DMS153 treated with DMSO at 0.1 percent for 48 hours (cell line): ENCODE measurements around the gene HDAC10.

ENCODE experiments used
- DNase-seq: peaks from one replicate; lab custom pipeline; 2025; ENCODE audit not compliant: unreplicated experiment; lab: John Stamatoyannopoulos, UW

Gene HDAC10

GRCh38 chr22:50244420-50245213 is 6.4 kb downstream of the HDAC10 start, which contains the start of gene TUBGCP6:
Gene TUBGCP6 (minus strand): TSS chr22:50245023. CDS start chr22:50244459, 564 bp downstream.
- DNase-seq: peak; percentile 78

- no peak for DNase-seq
These were observed 7.2 kb downstream of the HDAC10 start for GRCh38 chr22:50243685-50244419.

- DNase-seq: no peak
These were observed 8.6 kb downstream of the HDAC10 start for GRCh38 chr22:50242406-50242949.

- DNase-seq: no peak
These were observed 12.3 kb downstream of the HDAC10 start for GRCh38 chr22:50238755-50239154.

GRCh38 chr22:50236731-50237409 is 14.2 kb downstream of the HDAC10 start:
- no peak for DNase-seq

GRCh38 chr22:50233223-50233622 is 17.8 kb downstream of the HDAC10 start:
- DNase-seq: no peak

- no peak for DNase-seq
These were observed 18.4 kb downstream of the HDAC10 start for GRCh38 chr22:50232481-50233151.

GRCh38 chr22:50229370-50229769 is 21.7 kb downstream of the HDAC10 start:
- DNase-seq: no peak

GRCh38 chr22:50228366-50228765 is 22.7 kb downstream of the HDAC10 start:
- DNase-seq: no peak

- no peak for DNase-seq
These were observed 23.4 kb downstream of the HDAC10 start for GRCh38 chr22:50227579-50228215.

GRCh38 chr22:50226875-50227165 is 24.2 kb downstream of the HDAC10 start:
- no peak for DNase-seq

- no peak for DNase-seq
These were observed 24.8 kb downstream of the HDAC10 start for GRCh38 chr22:50226063-50226874.

GRCh38 chr22:50225200-50225969 is 25.7 kb downstream of the HDAC10 start:
- no peak for DNase-seq

- no peak for DNase-seq
These were observed 27.0 kb downstream of the HDAC10 start for GRCh38 chr22:50224071-50224470.

- DNase-seq: no peak
These were observed 28.6 kb downstream of the HDAC10 start for GRCh38 chr22:50222508-50222907.

GRCh38 chr22:50221410-50222300 is 29.4 kb downstream of the HDAC10 start:
- no peak for DNase-seq

- DNase-seq: no peak
These were observed 30.3 kb downstream of the HDAC10 start for GRCh38 chr22:50220603-50221409.
